ENCODE measurements around the gene ZNF407.
"Not testable (repeated sequence)": the region's sequence is repeated elsewhere in the genome, so short reads cannot be mapped to it uniquely, and the experiment has no call there.

ZNF407 gene

DNA sequence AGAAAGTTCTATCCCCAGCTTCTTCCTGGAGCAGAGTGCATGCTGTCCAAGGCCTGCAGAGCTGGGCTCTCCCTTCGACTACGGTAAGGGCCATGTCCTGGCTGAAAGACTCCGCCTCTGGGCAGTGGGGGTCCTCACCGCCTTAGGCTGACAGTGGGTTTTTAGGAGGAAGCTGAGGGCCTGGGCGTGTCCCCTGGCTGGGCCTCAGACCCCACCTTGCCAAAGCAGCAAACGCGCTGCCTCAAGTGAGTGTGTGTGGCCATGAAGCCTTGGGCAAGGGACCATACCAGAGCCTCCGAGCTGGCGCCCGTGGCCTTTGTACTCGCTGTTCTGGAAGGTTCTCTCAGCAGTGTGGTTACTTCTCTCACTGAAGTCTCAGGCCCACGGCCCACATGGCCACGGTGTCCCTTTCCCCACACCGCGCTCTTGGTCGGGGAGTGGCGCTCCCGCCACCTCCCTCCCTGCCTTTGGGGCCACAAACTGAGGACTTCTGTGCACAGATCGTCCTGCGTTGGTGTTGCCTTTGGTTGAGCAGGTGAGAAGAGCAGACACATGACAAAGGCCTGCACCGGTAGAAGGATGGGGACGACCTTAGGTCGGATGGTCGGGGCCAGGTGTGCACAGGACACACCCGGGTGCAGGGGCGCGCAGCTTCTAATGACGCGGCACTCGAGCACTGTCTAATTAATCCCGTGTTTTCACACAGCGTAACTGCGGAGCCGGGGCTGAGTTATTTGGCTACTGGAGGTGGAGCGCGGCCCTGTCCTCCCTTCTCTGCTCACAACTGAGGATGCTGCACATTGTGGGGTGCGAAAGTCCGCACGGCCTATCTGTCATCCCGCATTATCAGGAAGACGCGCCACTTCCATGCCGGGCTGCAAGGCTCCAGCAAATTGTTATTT lies 489.7 kb downstream of the ZNF407 start:
- no peak for DNase-seq (ENCODE audit: low read depth in 1 of 2, low spot score in 1 of 2)

- DNase-seq (ENCODE audit: low read depth in 1 of 2, low spot score in 1 of 2): no peak
Observed at GRCh38 chr18:75088021-75088506, 490.4 kb downstream of the ZNF407 start.

GRCh38 chr18:75088622-75089211 lies 491.0 kb downstream of the ZNF407 start:
- no peak for DNase-seq (ENCODE audit: low read depth in 1 of 2, low spot score in 1 of 2)

- no peak for DNase-seq (ENCODE audit: low read depth in 1 of 2, low spot score in 1 of 2)
Observed at GRCh38 chr18:75089748-75090327, 492.2 kb downstream of the ZNF407 start.

DNA sequence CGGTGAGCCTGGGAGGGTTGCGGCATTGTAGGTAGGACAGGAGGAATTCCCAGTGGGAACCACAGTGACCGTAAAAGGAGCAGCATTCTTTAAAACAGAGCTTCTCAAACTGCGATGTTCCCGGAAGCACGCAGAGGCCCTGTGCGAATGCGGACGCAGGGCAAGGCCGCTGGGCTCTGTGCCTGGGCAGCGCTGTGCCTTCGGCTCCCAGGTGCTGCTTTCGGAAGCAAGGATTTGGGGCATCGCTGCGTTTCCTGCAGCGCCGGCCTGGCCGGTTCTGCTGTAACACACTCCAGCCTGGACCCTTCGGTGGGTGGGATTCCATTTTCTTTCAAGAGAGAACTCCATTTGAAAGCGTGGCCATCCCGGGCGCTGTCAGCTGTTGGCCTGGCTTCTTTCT lies 492.7 kb downstream of the ZNF407 start:
- no peak for DNase-seq (ENCODE audit: low read depth in 1 of 2, low spot score in 1 of 2)

GRCh38 chr18:75097491-75098225 lies 500.0 kb downstream of the ZNF407 start:
- DNase-seq (ENCODE audit: low read depth in 1 of 2, low spot score in 1 of 2): no peak

GRCh38 chr18:75100832-75101630 lies 503.4 kb downstream of the ZNF407 start:
- DNase-seq (ENCODE audit: low read depth in 1 of 2, low spot score in 1 of 2): no peak

DNA sequence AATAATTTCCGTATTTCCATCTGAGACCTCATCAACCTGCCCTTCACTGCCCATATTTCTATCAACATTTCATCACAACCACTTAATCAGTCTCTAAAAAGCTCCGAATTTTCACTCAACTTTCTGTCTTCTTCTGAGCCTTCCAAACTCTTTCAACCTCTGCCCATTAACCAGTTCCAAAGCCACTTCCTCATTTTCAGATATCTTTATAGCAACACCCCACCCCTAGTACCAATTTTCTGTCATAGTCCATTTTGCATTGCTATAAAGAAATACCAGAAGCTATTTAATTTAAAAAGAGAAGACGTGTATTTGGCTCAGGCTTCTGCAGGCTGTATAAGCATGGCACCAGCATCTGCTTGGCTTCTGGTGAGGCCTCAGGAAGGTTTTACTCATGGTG lies 504.2 kb downstream of the ZNF407 start:
- DNase-seq (ENCODE audit: low read depth in 1 of 2, low spot score in 1 of 2): no peak

GRCh38 chr18:75104029-75104428 lies 506.4 kb downstream of the ZNF407 start:
- not testable (repeated sequence) for DNase-seq (ENCODE audit: low read depth in 1 of 2, low spot score in 1 of 2)

DNA sequence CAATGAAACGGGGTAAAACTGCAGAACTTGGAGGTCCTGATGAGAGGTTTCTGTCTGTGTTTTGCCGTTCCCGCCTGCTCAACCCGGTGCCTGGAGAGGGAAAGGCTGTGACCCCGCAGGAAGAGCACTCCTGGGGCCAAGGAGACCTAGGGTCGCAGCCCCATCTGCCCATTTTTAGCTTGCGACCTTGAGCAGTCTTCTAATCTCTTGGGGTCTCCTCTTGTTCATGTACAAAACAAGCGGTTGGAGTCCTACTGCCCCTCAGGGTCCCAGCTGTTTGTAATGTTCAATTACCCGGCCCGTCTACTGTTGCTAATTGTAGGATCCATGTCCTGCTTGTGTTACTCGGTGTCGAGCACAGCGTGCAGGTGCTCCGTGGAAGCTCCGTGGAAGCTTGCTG lies 506.8 kb downstream of the ZNF407 start:
- no peak for DNase-seq (ENCODE audit: low read depth in 1 of 2, low spot score in 1 of 2)

DNA sequence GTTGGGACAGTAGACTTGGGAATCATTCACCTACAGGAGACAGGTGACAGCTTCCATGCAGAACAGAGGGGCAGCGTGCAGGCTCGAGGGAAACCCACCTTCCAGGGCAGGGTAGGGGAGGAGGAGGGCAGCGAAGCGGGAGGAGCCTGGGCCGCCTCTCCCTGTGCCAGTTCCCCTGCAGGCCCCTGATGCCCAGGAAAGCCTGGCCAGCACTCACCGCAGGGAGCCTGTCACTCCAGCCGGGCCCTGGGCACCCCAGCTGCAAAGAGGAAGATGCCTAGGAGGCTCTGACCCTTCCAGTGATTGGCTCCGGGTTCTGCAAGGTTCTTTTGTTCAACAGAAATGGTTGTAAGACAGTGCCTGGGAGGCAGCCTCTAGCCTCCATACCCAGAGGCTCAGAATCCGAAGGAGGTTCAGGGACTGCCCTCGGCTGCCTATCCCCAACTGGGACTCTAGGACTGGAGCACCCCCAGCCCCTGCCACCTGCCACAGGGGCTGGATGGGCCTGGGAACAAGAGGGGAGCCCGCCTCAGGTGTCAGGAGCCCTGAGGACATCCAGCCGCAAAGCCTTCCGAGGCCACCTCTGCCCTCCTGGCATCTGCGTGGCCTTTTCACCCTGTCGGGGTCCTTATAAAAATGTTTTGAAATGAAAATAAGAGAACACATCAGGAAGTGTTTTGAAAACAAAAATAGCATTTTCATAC lies 508.0 kb downstream of the ZNF407 start:
- DNase-seq (ENCODE audit: low read depth in 1 of 2, low spot score in 1 of 2): no peak

- DNase-seq (ENCODE audit: low read depth in 1 of 2, low spot score in 1 of 2): no peak
Observed at GRCh38 chr18:75106746-75107145, 509.1 kb downstream of the ZNF407 start.

DNA sequence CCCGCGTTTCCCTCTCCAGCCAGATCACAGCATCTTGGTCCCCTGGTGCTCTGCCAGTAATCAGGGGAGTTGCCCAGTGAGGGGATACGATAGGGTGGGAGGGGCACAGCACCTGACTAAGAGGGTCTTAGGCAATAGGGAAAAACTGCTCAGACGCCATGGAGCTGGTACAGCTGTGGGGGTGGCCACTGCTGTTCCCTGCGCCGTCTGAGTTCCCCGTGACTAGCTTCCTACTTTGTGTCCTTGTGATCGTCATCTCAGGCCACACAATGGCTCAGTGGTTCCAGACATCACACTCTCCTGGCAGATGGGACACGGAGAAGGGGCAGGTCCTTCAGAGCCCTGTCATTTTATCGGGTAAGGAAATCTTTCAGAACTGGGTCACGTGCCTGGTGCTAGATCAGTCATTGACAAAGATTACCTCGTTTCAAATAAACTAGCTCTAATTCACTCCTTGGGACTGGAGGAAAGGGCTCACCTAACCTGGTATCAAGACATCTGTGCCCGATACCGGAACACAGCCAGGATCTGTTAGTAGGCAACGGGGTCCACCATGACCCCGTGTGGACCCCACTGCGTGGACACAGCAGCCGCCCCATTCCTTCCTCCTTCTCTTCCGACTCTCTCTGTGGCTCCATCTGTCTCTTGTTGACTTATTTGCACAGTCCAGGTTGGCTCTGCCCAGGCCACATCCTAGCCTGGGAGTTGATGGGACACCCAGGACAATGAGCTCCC lies 509.7 kb downstream of the ZNF407 start:
- no peak for DNase-seq (ENCODE audit: low read depth in 1 of 2, low spot score in 1 of 2)

GRCh38 chr18:75107931-75108276 lies 510.2 kb downstream of the ZNF407 start:
- no peak for DNase-seq (ENCODE audit: low read depth in 1 of 2, low spot score in 1 of 2)

DNA sequence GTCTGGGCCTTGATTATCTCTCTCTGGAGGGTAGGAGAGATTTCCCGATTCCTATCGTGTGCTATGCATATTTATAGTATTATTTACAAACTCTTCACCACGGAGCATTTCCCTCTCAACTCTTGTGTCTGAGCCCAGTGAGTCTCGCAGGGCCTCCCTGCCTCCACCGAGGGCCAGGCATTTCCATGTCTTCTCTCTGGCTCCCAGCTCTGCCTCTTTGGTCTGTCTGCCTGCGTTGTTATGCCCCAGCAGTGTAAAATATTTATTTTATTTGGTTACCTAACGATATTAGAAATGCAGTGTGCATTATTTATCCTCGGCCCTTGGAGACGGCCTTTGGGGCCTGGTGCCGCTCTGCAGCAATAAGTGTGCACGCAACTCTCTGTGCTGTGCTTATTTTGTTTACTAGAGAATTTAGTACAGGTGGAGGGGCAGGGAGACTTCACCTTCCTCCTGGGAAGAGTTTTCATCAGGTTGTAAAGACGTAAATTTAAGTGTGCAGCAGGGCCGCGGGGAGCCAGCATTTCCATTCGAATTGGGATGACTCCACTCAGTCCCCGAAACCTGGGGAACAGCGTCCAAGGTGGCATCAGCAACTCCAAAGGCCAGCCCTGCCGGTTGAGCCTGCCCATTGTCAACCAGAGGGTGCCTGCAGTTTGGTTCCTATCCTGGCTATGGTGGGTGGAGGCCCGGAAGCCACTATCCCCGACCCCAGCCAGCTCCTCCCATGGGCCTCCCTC lies 511.1 kb downstream of the ZNF407 start:
- no peak for DNase-seq (ENCODE audit: low read depth in 1 of 2, low spot score in 1 of 2)

GRCh38 chr18:75109319-75109691 lies 511.6 kb downstream of the ZNF407 start:
- DNase-seq (ENCODE audit: low read depth in 1 of 2, low spot score in 1 of 2): no peak

- no peak for DNase-seq (ENCODE audit: low read depth in 1 of 2, low spot score in 1 of 2)
Observed at GRCh38 chr18:75109819-75110218, 512.1 kb downstream of the ZNF407 start.

- no peak for DNase-seq (ENCODE audit: low read depth in 1 of 2, low spot score in 1 of 2)
Observed at GRCh38 chr18:75110311-75110710, 512.6 kb downstream of the ZNF407 start.

All from activated CD4-positive, alpha-beta T cell treated with anti-CD3 and anti-CD28 coated beads, Interleukin-2, amount 50 U/mL, for 24 hours (primary cell).